ENCODE data around the gene CACNA1B.

The CACNA1B gene

DNA sequence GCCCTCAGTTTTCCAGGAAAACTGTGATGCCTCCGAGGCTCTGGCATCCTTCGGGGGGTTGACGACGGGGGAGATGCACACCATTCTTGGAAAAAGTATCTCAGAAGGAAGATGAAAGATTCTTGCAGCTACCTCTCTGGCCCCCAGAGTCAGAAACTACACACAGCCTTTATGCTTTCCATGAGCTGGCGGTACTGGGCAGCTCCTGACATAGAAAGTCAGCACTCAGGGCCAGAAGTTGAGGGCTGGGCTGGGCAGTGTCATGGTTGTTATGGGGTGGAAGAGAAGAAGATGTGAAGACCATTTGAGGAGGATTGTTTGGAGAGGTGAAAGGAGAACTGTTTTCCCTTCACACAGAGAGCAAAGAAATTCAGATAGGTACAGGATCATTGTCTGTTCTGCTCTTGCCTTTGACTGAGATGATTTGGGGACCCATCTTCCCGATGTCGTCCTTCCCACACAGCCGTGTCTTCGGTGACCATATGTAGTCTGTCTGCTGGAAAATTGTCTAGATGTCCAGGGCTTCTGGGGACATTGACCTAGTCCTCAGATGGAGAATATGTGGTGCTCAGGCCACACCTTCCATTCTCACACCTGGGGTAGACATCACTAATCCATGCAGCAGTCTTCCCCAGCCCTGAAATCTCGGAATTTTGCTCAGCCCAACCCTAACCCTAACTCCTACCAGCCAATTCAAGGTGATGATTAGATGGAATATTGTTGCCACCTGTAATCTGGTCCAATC is 237.1 kb downstream of the CACNA1B start:
- DNase-seq: no peak
- Histone ChIP-seq H3K27me3 (replicated peaks; ENCODE audit: insufficient read depth, low read length) (peaks cover 81% of the 10 kb centered on the region), H3K27ac (ENCODE audit: low read length) (no peak overlapping the region), H3K9ac (ENCODE audit: low read length) (no peak overlapping the region), H3K9me3 (replicated peaks; ENCODE audit: insufficient read depth, low read length) (no peaks in the 10 kb centered on the region), H3K4me3 (ENCODE audit: low read length) (no peak overlapping the region), H4K20me1 (ENCODE audit: insufficient read depth, low read length) (no peaks in the 10 kb centered on the region), H3K79me2 (ENCODE audit: low read length) (no peaks in the 10 kb centered on the region), H3K4me1 (ENCODE audit: low read length) (no peaks in the 10 kb centered on the region), H3F3A (ENCODE audit: insufficient read depth, low read length) (no peaks in the 10 kb centered on the region), H2AFZ (ENCODE audit: low read length) (no peak overlapping the region), H3K9me2 (replicated peaks; ENCODE audit: insufficient read depth, low read length) (no peaks in the 10 kb centered on the region), H3K4me2 (ENCODE audit: low read depth, low read length) (no peak overlapping the region), H3K36me3 (replicated peaks; ENCODE audit: insufficient read depth, low read length) (no peaks in the 10 kb centered on the region)
- TF ChIP-seq EZH2phosphoT487 (IDR thresholded peaks at IDR 0.05; ENCODE audit: low read length) (no peak), EZH2 (optimal IDR thresholded peaks at IDR 0.05; ENCODE audit: low read depth, low read length) (no peak)
- TF ChIP-seq, protein P1, sequence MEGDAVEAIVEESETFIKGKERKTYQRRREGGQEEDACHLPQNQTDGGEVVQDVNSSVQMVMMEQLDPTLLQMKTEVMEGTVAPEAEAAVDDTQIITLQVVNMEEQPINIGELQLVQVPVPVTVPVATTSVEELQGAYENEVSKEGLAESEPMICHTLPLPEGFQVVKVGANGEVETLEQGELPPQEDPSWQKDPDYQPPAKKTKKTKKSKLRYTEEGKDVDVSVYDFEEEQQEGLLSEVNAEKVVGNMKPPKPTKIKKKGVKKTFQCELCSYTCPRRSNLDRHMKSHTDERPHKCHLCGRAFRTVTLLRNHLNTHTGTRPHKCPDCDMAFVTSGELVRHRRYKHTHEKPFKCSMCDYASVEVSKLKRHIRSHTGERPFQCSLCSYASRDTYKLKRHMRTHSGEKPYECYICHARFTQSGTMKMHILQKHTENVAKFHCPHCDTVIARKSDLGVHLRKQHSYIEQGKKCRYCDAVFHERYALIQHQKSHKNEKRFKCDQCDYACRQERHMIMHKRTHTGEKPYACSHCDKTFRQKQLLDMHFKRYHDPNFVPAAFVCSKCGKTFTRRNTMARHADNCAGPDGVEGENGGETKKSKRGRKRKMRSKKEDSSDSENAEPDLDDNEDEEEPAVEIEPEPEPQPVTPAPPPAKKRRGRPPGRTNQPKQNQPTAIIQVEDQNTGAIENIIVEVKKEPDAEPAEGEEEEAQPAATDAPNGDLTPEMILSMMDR (IDR thresholded peaks at IDR 0.05; ENCODE audit: low read length): no peak

DNA sequence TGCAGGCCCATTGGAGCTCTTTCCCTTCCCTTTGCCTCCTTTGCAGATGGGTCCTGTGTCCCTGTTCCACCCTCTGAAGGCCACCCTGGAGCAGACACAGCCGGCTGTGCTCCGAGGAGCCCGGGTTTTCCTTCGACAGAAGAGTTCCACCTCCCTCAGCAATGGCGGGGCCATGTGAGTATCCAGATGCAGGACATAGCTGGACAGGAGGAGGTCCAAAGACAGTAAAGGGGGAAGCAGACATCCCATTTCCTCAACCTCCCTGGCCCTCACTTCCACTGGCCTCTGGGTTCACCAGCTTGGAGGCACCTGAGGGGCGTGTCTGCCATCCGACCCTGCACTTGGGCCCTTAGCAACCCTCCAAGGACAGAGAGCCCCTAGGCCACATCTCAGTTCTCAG is 237.9 kb downstream of the CACNA1B start:
- no peak overlapping the region for H3K27ac ChIP-seq (ENCODE audit: low read length)
- DNase-seq: no peak
- no peak for TF ChIP-seq EZH2 (optimal IDR thresholded peaks at IDR 0.05; ENCODE audit: low read depth, low read length)
- TF ChIP-seq EZH2phosphoT487 (IDR thresholded peaks at IDR 0.05; ENCODE audit: low read length): no peak
- TF ChIP-seq, protein P1 (IDR thresholded peaks at IDR 0.05; ENCODE audit: low read length): no peak
- no peaks in the 10 kb centered on the region for H3K4me1 ChIP-seq (ENCODE audit: low read length)
- H4K20me1 ChIP-seq (ENCODE audit: insufficient read depth, low read length): no peaks in the 10 kb centered on the region
- no peaks in the 10 kb centered on the region for H3F3A ChIP-seq (ENCODE audit: insufficient read depth, low read length)
- no peak overlapping the region for H3K4me2 ChIP-seq (ENCODE audit: low read depth, low read length)
- H3K9me2 ChIP-seq (replicated peaks; ENCODE audit: insufficient read depth, low read length): no peaks in the 10 kb centered on the region
- no peaks in the 10 kb centered on the region for H3K79me2 ChIP-seq (ENCODE audit: low read length)
- H2AFZ ChIP-seq (ENCODE audit: low read length): no peak overlapping the region
- H3K4me3 ChIP-seq (ENCODE audit: low read length): no peak overlapping the region
- no peaks in the 10 kb centered on the region for H3K36me3 ChIP-seq (replicated peaks; ENCODE audit: insufficient read depth, low read length)
- no peaks in the 10 kb centered on the region for H3K9me3 ChIP-seq (replicated peaks; ENCODE audit: insufficient read depth, low read length)
- H3K27me3 ChIP-seq (replicated peaks; ENCODE audit: insufficient read depth, low read length): peaks cover 84% of the 10 kb centered on the region
- no peak overlapping the region for H3K9ac ChIP-seq (ENCODE audit: low read length)

DNA sequence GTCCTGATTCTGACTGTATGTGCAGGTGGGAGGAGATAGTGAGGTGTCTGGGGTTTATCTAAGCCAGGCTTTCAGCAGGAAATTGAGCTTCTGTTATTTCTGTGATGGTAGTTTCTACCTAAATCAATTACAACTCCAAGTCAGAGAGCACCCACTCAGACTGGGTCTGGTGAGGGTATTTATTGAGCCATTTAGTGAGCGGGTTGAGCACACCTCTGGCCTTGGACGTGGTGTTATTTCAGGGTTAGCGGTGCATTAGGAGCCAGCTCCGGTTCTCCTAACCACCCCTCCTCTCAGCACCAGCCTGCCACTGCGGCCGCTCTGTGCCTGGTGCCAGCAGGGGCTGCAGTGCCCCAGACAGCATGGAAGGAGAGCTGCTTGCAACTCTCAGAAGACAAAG is 238.9 kb downstream of the CACNA1B start:
- no peak for DNase-seq
- H3K4me3 ChIP-seq (ENCODE audit: low read length): no peak overlapping the region
- peaks cover 84% of the 10 kb centered on the region for H3K27me3 ChIP-seq (replicated peaks; ENCODE audit: insufficient read depth, low read length)
- TF ChIP-seq EZH2phosphoT487 (IDR thresholded peaks at IDR 0.05; ENCODE audit: low read length) (no peak), EZH2 (optimal IDR thresholded peaks at IDR 0.05; ENCODE audit: low read depth, low read length) (no peak)
- TF ChIP-seq, protein P1 (IDR thresholded peaks at IDR 0.05; ENCODE audit: low read length): no peak
- H3F3A ChIP-seq (ENCODE audit: insufficient read depth, low read length): no peaks in the 10 kb centered on the region
- no peaks in the 10 kb centered on the region for H4K20me1 ChIP-seq (ENCODE audit: insufficient read depth, low read length)
- no peaks in the 10 kb centered on the region for H3K9me2 ChIP-seq (replicated peaks; ENCODE audit: insufficient read depth, low read length)
- H3K27ac ChIP-seq (ENCODE audit: low read length): no peak overlapping the region
- H2AFZ ChIP-seq (ENCODE audit: low read length): no peak overlapping the region
- H3K9ac ChIP-seq (ENCODE audit: low read length): no peak overlapping the region
- no peaks in the 10 kb centered on the region for H3K36me3 ChIP-seq (replicated peaks; ENCODE audit: insufficient read depth, low read length)
- no peak overlapping the region for H3K4me2 ChIP-seq (ENCODE audit: low read depth, low read length)
- no peaks in the 10 kb centered on the region for H3K79me2 ChIP-seq (ENCODE audit: low read length)
- no peaks in the 10 kb centered on the region for H3K4me1 ChIP-seq (ENCODE audit: low read length)
- no peaks in the 10 kb centered on the region for H3K9me3 ChIP-seq (replicated peaks; ENCODE audit: insufficient read depth, low read length)
